ENCODE measurements around the gene USP17L12.
"Not testable (repeated sequence)": the region's sequence is repeated elsewhere in the genome, so short reads cannot be mapped to it uniquely, and the experiment has no call there.

Gene USP17L12, protein sequence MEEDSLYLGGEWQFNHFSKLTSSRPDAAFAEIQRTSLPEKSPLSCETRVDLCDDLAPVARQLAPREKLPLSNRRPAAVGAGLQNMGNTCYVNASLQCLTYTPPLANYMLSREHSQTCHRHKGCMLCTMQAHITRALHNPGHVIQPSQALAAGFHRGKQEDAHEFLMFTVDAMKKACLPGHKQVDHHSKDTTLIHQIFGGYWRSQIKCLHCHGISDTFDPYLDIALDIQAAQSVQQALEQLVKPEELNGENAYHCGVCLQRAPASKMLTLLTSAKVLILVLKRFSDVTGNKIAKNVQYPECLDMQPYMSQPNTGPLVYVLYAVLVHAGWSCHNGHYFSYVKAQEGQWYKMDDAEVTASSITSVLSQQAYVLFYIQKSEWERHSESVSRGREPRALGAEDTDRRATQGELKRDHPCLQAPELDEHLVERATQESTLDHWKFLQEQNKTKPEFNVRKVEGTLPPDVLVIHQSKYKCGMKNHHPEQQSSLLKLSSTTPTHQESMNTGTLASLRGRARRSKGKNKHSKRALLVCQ

DNA sequence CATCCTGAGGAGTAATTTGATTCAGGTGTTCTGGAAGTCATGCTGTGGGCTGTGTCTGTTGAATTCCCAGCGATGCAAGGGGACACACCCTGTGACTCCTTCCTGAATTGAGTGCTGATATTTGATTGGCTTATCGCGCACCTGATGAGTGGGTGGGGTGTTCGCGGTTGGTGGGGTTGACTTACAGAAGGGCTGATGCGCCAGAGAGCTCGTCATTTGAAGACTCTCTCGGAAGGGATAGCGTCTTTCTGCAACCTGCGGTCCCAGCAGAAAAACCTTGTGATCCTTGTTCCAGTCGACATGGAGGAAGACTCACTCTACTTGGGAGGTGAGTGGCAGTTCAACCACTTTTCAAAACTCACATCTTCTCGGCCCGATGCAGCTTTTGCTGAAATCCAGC lies at the start of gene USP17L12:
TSS of gene USP17L12 (plus strand) at position 301 of the 400 bp plus-strand sequence. CDS start at position 301, 0 bp downstream.
- in situ Hi-C loops (cut with MboI; ENCODE audit: low sequenced_read_pairs) = not testable (repeated sequence)

DNA sequence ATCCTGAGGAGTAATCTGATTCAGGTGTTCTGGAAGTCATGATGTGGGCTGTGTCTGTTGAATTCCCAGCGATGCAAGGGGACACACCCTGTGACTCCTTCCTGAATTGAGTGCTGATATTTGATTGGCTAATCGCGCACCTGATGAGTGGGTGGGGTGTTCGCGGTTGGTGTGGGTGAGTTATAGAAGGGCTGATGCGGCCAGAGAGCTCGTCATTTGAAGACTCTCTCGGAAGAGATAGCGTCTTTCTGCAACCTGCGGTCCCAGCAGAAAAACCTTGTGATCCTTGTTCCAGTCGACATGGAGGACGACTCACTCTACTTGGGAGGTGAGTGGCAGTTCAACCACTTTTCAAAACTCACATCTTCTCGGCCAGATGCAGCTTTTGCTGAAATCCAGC lies 9.6 kb upstream of the USP17L12 start, which contains the start of gene USP17L10:
TSS of gene USP17L10 (plus strand) at position 301 of the 400 bp plus-strand sequence. CDS start at position 301, 0 bp downstream.
- in situ Hi-C loops (cut with MboI; ENCODE audit: low sequenced_read_pairs) = not testable (repeated sequence)

DNA sequence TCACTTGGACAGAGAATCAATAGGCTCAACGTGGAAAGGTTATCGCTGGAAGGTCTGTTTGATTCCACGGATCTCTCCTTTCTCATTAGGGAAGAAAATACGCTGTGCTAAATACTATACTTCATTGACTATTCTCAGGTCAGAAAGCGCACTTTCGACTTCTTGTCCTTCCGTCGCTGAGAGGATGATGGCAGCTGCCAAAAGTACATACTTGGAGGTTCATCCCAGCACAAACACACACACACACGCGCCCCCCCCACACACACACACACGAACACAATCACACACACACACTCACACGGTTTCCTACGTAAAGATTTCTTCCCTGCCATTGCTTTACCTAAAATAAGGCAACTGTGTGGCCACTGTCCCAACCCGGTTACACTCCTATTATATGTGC lies 5.3 kb upstream of the USP17L12 start:
- in situ Hi-C loops (cut with MboI; ENCODE audit: low sequenced_read_pairs) = not testable (repeated sequence)

DNA sequence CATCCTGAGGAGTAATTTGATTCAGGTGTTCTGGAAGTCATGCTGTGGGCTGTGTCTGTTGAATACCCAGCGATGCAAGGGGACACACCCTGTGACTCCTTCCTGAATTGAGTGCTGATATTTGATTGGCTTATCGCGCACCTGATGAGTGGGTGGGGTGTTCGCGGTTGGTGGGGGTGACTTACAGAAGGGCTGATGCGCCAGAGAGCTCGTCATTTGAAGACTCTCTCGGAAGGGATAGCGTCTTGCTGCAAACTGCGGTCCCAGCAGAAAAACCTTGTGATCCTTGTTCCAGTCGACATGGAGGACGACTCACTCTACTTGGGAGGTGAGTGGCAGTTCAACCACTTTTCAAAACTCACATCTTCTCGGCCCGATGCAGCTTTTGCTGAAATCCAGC lies 4.8 kb upstream of the USP17L12 start, which contains the start of gene USP17L11:
TSS of gene USP17L11 (plus strand) at position 301 of the 400 bp plus-strand sequence. CDS start at position 301, 0 bp downstream.
- in situ Hi-C loops (cut with MboI; ENCODE audit: low sequenced_read_pairs) = not testable (repeated sequence)

DNA sequence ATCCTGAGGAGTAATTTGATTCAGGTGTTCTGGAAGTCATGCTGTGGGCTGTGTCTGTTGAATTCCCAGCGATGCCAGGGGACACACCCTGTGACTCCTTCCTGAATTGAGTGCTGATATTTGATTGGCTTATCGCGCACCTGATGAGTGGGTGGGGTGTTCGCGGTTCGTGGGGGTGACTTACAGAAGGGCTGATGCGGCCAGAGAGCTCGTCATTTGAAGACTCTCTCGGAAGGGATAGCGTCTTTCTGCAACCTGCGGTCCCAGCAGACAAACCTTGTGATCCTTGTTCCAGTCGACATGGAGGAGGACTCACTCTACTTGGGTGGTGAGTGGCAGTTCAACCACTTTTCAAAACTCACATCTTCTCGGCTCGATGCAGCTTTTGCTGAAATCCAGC lies 4.6 kb downstream of the USP17L12 start, which contains the start of gene USP17L13:
TSS of gene USP17L13 (plus strand) at position 301 of the 400 bp plus-strand sequence. CDS start at position 301, 0 bp downstream.
- in situ Hi-C loops (cut with MboI; ENCODE audit: low sequenced_read_pairs) = not testable (repeated sequence)

DNA sequence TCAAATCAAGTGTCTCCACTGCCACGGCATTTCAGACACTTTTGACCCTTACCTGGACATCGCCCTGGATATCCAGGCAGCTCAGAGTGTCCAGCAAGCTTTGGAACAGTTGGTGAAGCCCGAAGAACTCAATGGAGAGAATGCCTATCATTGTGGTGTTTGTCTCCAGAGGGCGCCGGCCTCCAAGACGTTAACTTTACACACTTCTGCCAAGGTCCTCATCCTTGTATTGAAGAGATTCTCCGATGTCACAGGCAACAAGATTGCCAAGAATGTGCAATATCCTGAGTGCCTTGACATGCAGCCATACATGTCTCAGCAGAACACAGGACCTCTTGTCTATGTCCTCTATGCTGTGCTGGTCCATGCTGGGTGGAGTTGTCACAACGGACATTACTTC lies 10.3 kb downstream of the USP17L12 start:
- in situ Hi-C loops (cut with MboI; ENCODE audit: low sequenced_read_pairs) = not testable (repeated sequence)

DNA sequence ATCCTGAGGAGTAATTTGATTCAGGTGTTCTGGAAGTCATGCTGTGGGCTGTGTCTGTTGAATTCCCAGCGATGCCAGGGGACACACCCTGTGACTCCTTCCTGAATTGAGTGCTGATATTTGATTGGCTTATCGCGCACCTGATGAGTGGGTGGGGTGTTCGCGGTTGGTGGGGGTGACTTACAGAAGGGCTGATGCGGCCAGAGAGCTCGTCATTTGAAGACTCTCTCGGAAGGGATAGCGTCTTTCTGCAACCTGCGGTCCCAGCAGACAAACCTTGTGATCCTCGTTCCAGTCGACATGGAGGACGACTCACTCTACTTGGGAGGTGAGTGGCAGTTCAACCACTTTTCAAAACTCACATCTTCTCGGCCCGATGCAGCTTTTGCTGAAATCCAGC lies 14.1 kb downstream of the USP17L12 start, which contains the start of gene USP17L15:
TSS of gene USP17L15 (plus strand) at position 301 of the 400 bp plus-strand sequence. CDS start at position 301, 0 bp downstream.
- in situ Hi-C loops (cut with MboI; ENCODE audit: low sequenced_read_pairs) = not testable (repeated sequence)

DNA sequence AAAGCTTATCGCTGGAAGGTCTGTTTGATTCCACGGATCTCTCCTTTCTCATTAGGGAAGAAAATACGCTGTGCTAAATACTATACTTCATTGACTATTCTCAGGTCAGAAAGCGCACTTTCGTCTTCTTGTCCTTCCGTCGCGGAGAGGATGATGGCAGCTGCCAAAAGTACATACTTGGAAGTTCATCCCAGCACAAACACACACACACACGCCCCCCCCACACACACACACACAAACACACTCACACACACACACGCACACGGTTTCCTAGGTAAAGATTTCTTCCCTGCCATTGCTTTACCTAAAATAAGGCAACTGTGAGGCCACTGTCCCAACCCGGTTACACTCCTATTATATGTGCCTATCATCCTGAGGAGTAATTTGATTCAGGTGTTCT lies 18.5 kb downstream of the USP17L12 start:
- in situ Hi-C loops (cut with MboI; ENCODE audit: low sequenced_read_pairs) = not testable (repeated sequence)

DNA sequence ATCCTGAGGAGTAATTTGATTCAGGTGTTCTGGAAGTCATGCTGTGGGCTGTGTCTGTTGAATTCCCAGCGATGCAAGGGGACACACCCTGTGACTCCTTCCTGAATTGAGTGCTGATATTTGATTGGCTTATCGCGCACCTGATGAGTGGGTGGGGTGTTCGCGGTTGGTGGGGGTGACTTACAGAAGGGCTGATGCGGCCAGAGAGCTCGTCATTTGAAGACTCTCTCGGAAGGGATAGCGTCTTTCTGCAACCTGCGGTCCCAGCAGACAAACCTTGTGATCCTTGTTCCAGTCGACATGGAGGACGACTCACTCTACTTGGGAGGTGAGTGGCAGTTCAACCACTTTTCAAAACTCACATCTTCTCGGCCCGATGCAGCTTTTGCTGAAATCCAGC lies 23.6 kb downstream of the USP17L12 start, which contains the start of gene USP17L17:
TSS of gene USP17L17 (plus strand) at position 301 of the 400 bp plus-strand sequence. CDS start at position 301, 0 bp downstream.
- in situ Hi-C loops (cut with MboI; ENCODE audit: low sequenced_read_pairs) = not testable (repeated sequence)

DNA sequence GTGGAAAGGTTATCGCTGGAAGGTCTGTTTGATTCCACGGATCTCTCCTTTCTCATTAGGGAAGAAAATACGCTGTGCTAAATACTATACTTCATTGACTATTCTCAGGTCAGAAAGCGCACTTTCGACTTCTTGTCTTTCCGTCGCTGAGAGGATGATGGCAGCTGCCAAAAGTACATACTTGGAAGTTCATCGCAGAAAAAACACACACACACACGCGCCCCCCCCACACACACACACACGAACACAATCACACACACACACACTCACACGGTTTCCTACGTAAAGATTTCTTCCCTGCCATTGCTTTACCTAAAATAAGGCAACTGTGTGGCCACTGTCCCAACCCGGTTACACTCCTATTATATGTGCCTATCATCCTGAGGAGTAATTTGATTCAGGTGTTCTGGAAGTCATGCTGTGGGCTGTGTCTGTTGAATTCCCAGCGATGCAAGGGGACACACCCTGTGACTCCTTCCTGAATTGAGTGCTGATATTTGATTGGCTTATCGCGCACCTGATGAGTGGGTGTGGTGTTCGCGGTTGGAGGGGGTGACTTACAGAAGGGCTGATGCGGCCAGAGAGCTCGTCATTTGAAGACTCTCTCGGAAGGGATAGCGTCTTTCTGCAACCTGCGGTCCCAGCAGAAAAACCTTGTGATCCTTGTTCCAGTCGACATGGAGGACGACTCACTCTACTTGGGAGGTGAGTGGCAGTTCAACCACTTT lies 28.2 kb downstream of the USP17L12 start, which contains the start of gene USP17L18:
TSS of gene USP17L18 (plus strand) at position 678 of the 728 bp plus-strand sequence. CDS start at position 678, 0 bp downstream.
- in situ Hi-C loops (cut with MboI; ENCODE audit: low sequenced_read_pairs) = not testable (repeated sequence)

DNA sequence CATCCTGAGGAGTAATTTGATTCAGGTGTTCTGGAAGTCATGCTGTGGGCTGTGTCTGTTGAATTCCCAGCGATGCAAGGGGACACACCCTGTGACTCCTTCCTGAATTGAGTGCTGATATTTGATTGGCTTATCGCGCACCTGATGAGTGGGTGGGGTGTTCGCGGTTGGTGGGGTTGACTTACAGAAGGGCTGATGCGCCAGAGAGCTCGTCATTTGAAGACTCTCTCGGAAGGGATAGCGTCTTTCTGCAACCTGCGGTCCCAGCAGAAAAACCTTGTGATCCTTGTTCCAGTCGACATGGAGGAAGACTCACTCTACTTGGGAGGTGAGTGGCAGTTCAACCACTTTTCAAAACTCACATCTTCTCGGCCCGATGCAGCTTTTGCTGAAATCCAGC lies 33.1 kb downstream of the USP17L12 start, which contains the start of gene USP17L19:
TSS of gene USP17L19 (plus strand) at position 301 of the 400 bp plus-strand sequence. CDS start at position 301, 0 bp downstream.
- in situ Hi-C loops (cut with MboI; ENCODE audit: low sequenced_read_pairs) = not testable (repeated sequence)

DNA sequence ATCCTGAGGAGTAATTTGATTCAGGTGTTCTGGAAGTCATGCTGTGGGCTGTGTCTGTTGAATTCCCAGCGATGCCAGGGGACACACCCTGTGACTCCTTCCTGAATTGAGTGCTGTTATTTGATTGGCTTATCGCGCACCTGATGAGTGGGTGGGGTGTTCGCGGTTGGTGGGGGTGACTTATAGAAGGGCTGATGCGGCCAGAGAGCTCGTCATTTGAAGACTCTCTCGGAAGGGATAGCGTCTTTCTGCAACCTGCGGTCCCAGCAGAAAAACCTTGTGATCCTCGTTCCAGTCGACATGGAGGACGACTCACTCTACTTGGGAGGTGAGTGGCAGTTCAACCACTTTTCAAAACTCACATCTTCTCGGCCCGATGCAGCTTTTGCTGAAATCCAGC lies 37.9 kb downstream of the USP17L12 start, which contains the start of gene USP17L20:
TSS of gene USP17L20 (plus strand) at position 301 of the 400 bp plus-strand sequence. CDS start at position 301, 0 bp downstream.
- in situ Hi-C loops (cut with MboI; ENCODE audit: low sequenced_read_pairs) = not testable (repeated sequence)

DNA sequence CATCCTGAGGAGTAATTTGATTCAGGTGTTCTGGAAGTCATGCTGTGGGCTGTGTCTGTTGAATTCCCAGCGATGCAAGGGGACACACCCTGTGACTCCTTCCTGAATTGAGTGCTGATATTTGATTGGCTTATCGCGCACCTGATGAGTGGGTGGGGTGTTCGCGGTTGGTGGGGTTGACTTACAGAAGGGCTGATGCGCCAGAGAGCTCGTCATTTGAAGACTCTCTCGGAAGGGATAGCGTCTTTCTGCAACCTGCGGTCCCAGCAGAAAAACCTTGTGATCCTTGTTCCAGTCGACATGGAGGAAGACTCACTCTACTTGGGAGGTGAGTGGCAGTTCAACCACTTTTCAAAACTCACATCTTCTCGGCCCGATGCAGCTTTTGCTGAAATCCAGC lies 42.6 kb downstream of the USP17L12 start, which contains the start of gene USP17L21:
TSS of gene USP17L21 (plus strand) at position 301 of the 400 bp plus-strand sequence. CDS start at position 301, 0 bp downstream.
- in situ Hi-C loops (cut with MboI; ENCODE audit: low sequenced_read_pairs) = not testable (repeated sequence)

DNA sequence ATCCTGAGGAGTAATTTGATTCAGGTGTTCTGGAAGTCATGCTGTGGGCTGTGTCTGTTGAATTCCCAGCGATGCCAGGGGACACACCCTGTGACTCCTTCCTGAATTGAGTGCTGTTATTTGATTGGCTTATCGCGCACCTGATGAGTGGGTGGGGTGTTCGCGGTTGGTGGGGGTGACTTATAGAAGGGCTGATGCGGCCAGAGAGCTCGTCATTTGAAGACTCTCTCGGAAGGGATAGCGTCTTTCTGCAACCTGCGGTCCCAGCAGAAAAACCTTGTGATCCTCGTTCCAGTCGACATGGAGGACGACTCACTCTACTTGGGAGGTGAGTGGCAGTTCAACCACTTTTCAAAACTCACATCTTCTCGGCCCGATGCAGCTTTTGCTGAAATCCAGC lies 47.4 kb downstream of the USP17L12 start, which contains the start of gene USP17L22:
TSS of gene USP17L22 (plus strand) at position 301 of the 400 bp plus-strand sequence. CDS start at position 301, 0 bp downstream.
- in situ Hi-C loops (cut with MboI; ENCODE audit: low sequenced_read_pairs) = not testable (repeated sequence)

All from HL-60/S4 (cell line).